Measurements from ENCODE around the gene NPFF. TPM values are rescaled to one million over a fixed set of nuclear protein-coding genes. Genes with fewer than 3 reads are reported as not detected.

The NPFF gene
- total and polyA plus RNA-seq, 2 of the 13 experiments (the other 11 are each of a cell fraction or from before 2014, with no cell fraction given) = not detected

- TF ChIP-seq ZBTB38 (CRISPR knock-in tag; IDR thresholded peaks at IDR 0.05) (peak; percentile 18; the same call in 1 of the 2 replicates), ERF (CRISPR knock-in tag; IDR thresholded peaks at IDR 0.05) (peak; percentile 50; the same call in 1 of the 2 replicates), ELF1 (CRISPR knock-in tag; IDR thresholded peaks at IDR 0.05) (0 out of 2 replicates have a peak, but pooled peaks have one; percentile 35), SIX1 (CRISPR knock-in tag; IDR thresholded peaks at IDR 0.05; ENCODE audit: borderline replicate concordance) (no peak), CENPX (CRISPR knock-in tag; IDR thresholded peaks at IDR 0.05) (no peak), ZNF263 (CRISPR knock-in tag; IDR thresholded peaks at IDR 0.05) (peak; percentile 43; the same call in 1 of the 2 replicates), ZNF605 (CRISPR knock-in tag; IDR thresholded peaks at IDR 0.05) (0 out of 2 replicates have a peak, but pooled peaks have one; percentile 39)
- TF ChIP-seq, protein P1, sequence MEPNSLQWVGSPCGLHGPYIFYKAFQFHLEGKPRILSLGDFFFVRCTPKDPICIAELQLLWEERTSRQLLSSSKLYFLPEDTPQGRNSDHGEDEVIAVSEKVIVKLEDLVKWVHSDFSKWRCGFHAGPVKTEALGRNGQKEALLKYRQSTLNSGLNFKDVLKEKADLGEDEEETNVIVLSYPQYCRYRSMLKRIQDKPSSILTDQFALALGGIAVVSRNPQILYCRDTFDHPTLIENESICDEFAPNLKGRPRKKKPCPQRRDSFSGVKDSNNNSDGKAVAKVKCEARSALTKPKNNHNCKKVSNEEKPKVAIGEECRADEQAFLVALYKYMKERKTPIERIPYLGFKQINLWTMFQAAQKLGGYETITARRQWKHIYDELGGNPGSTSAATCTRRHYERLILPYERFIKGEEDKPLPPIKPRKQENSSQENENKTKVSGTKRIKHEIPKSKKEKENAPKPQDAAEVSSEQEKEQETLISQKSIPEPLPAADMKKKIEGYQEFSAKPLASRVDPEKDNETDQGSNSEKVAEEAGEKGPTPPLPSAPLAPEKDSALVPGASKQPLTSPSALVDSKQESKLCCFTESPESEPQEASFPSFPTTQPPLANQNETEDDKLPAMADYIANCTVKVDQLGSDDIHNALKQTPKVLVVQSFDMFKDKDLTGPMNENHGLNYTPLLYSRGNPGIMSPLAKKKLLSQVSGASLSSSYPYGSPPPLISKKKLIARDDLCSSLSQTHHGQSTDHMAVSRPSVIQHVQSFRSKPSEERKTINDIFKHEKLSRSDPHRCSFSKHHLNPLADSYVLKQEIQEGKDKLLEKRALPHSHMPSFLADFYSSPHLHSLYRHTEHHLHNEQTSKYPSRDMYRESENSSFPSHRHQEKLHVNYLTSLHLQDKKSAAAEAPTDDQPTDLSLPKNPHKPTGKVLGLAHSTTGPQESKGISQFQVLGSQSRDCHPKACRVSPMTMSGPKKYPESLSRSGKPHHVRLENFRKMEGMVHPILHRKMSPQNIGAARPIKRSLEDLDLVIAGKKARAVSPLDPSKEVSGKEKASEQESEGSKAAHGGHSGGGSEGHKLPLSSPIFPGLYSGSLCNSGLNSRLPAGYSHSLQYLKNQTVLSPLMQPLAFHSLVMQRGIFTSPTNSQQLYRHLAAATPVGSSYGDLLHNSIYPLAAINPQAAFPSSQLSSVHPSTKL (CRISPR knock-in tag; IDR thresholded peaks at IDR 0.05) = 0 out of 2 replicates have a peak, but pooled peaks have one; percentile 12
- TF ChIP-seq, protein P2, sequence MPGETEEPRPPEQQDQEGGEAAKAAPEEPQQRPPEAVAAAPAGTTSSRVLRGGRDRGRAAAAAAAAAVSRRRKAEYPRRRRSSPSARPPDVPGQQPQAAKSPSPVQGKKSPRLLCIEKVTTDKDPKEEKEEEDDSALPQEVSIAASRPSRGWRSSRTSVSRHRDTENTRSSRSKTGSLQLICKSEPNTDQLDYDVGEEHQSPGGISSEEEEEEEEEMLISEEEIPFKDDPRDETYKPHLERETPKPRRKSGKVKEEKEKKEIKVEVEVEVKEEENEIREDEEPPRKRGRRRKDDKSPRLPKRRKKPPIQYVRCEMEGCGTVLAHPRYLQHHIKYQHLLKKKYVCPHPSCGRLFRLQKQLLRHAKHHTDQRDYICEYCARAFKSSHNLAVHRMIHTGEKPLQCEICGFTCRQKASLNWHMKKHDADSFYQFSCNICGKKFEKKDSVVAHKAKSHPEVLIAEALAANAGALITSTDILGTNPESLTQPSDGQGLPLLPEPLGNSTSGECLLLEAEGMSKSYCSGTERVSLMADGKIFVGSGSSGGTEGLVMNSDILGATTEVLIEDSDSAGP (CRISPR knock-in tag; IDR thresholded peaks at IDR 0.05; ENCODE audit: borderline replicate concordance) = 0 out of 2 replicates have a peak, but pooled peaks have one; percentile 26
- TF ChIP-seq, protein P3, sequence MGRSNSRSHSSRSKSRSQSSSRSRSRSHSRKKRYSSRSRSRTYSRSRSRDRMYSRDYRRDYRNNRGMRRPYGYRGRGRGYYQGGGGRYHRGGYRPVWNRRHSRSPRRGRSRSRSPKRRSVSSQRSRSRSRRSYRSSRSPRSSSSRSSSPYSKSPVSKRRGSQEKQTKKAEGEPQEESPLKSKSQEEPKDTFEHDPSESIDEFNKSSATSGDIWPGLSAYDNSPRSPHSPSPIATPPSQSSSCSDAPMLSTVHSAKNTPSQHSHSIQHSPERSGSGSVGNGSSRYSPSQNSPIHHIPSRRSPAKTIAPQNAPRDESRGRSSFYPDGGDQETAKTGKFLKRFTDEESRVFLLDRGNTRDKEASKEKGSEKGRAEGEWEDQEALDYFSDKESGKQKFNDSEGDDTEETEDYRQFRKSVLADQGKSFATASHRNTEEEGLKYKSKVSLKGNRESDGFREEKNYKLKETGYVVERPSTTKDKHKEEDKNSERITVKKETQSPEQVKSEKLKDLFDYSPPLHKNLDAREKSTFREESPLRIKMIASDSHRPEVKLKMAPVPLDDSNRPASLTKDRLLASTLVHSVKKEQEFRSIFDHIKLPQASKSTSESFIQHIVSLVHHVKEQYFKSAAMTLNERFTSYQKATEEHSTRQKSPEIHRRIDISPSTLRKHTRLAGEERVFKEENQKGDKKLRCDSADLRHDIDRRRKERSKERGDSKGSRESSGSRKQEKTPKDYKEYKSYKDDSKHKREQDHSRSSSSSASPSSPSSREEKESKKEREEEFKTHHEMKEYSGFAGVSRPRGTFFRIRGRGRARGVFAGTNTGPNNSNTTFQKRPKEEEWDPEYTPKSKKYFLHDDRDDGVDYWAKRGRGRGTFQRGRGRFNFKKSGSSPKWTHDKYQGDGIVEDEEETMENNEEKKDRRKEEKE (IDR thresholded peaks at IDR 0.05) = no peak
- TF ChIP-seq, protein P4, sequence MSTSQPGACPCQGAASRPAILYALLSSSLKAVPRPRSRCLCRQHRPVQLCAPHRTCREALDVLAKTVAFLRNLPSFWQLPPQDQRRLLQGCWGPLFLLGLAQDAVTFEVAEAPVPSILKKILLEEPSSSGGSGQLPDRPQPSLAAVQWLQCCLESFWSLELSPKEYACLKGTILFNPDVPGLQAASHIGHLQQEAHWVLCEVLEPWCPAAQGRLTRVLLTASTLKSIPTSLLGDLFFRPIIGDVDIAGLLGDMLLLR (CRISPR knock-in tag; IDR thresholded peaks at IDR 0.05) = no peak
- TF ChIP-seq, protein P5, sequence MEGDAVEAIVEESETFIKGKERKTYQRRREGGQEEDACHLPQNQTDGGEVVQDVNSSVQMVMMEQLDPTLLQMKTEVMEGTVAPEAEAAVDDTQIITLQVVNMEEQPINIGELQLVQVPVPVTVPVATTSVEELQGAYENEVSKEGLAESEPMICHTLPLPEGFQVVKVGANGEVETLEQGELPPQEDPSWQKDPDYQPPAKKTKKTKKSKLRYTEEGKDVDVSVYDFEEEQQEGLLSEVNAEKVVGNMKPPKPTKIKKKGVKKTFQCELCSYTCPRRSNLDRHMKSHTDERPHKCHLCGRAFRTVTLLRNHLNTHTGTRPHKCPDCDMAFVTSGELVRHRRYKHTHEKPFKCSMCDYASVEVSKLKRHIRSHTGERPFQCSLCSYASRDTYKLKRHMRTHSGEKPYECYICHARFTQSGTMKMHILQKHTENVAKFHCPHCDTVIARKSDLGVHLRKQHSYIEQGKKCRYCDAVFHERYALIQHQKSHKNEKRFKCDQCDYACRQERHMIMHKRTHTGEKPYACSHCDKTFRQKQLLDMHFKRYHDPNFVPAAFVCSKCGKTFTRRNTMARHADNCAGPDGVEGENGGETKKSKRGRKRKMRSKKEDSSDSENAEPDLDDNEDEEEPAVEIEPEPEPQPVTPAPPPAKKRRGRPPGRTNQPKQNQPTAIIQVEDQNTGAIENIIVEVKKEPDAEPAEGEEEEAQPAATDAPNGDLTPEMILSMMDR (CRISPR knock-in tag; IDR thresholded peaks at IDR 0.05) = peak; percentile 96
These were observed 1.4 kb upstream of the NPFF start (continued) for GRCh38 chr12:53508534-53509170.
